H9 (cell line): ENCODE data around the gene SLC48A1. TPM values are rescaled to one million over a fixed set of nuclear protein-coding genes. Genes with fewer than 3 reads are reported as not detected.

ENCODE experiments used
- DNase-seq: peaks from one replicate; pipeline ENCODE4 v3.0.0-alpha.2; 2017
- H2AFZ ChIP-seq: one replicate; pipeline ENCODE4 v1.6.1; 2013; ENCODE audit warnings: mild to moderate bottlenecking, low read length, control low read depth, moderate library complexity
- H2AK5ac ChIP-seq: 2 replicates; pipeline ENCODE4 v1.6.1; 2013; ENCODE audit warnings: low read length, control low read depth, mixed read lengths; ENCODE audit not compliant: insufficient read length
- H2BK120ac ChIP-seq: one replicate; pipeline ENCODE4 v1.6.1; 2013; ENCODE audit warnings: low read depth, mild to moderate bottlenecking, low read length, control low read depth, inconsistent platforms; ENCODE audit not compliant: poor library complexity, severe bottlenecking
- H2BK12ac ChIP-seq: 2 replicates; pipeline ENCODE4 v1.6.1; 2013; ENCODE audit warnings: low read length, control low read depth, mixed read lengths, low read depth; ENCODE audit not compliant: insufficient read length
- H2BK15ac ChIP-seq: 2 replicates; pipeline ENCODE4 v1.6.1; 2013; ENCODE audit warnings: low read depth, low read length, control low read depth
- H2BK20ac ChIP-seq: one replicate; pipeline ENCODE4 v1.6.1; 2013; ENCODE audit warnings: low read depth, mild to moderate bottlenecking, low read length, control low read depth, inconsistent platforms; ENCODE audit not compliant: poor library complexity, severe bottlenecking
- H2BK5ac ChIP-seq: 2 replicates; pipeline ENCODE4 v1.6.1; 2013; ENCODE audit warnings: low read length, control low read depth, mixed read lengths; ENCODE audit not compliant: insufficient read length
- H3K14ac ChIP-seq: 2 replicates; pipeline ENCODE4 v1.6.1; 2013; ENCODE audit warnings: low read length, control low read depth; ENCODE audit not compliant: insufficient read depth
- H3K18ac ChIP-seq: 2 replicates; pipeline ENCODE4 v1.6.1; 2013; ENCODE audit warnings: low read depth, mild to moderate bottlenecking, mixed read lengths, low read length, control low read depth; ENCODE audit not compliant: insufficient read length
- H3K23ac ChIP-seq: 2 replicates; pipeline ENCODE4 v1.6.1; 2013; ENCODE audit warnings: low read length, control low read depth, mixed read lengths, low read depth; ENCODE audit not compliant: insufficient read length
- H3K23me2 ChIP-seq: 2 replicates; pipeline ENCODE4 v1.6.1; 2013; ENCODE audit warnings: low read depth, mild to moderate bottlenecking, mixed read lengths, low read length, control low read depth; ENCODE audit not compliant: insufficient read length, poor library complexity, severe bottlenecking
- H3K27ac ChIP-seq: 2 replicates; pipeline ENCODE4 v1.5.1; 2013; ENCODE audit warnings: low read length, control low read depth, mixed read lengths, low read depth; ENCODE audit not compliant: insufficient read length
- H3K27me3 ChIP-seq: 2 replicates; pipeline ENCODE4 v1.6.1; 2013; ENCODE audit warnings: low read length, control low read depth, inconsistent platforms; ENCODE audit not compliant: insufficient read depth
- H3K4ac ChIP-seq: 2 replicates; pipeline ENCODE4 v1.6.1; 2013; ENCODE audit warnings: low read depth, mild to moderate bottlenecking, control low read depth, inconsistent platforms, low read length, moderate library complexity
- H3K4me1 ChIP-seq: 2 replicates; pipeline ENCODE4 v1.6.1; 2013; ENCODE audit warnings: low read length, control low read depth, inconsistent platforms; ENCODE audit not compliant: insufficient read depth
- H3K4me2 ChIP-seq: 2 replicates; pipeline ENCODE4 v1.6.1; 2013; ENCODE audit warnings: low read length, control low read depth, mixed read lengths; ENCODE audit not compliant: insufficient read length, insufficient read depth
- H3K56ac ChIP-seq: 2 replicates; pipeline ENCODE4 v1.6.1; 2013; ENCODE audit warnings: low read depth, mild to moderate bottlenecking, mixed read lengths, low read length, control low read depth; ENCODE audit not compliant: insufficient read length
- H3K79me1 ChIP-seq: 2 replicates; pipeline ENCODE4 v1.6.1; 2013; ENCODE audit warnings: low read depth, mild to moderate bottlenecking, moderate library complexity, low read length, control low read depth, inconsistent platforms; ENCODE audit not compliant: insufficient read depth, poor library complexity, severe bottlenecking
- H3K79me2 ChIP-seq: 2 replicates; pipeline ENCODE4 v1.6.1; 2013; ENCODE audit warnings: low read length, control low read depth, inconsistent platforms; ENCODE audit not compliant: insufficient read depth
- H3K9ac ChIP-seq: 2 replicates; pipeline ENCODE4 v1.6.1; 2013; ENCODE audit warnings: low read length, control low read depth, mixed read lengths; ENCODE audit not compliant: insufficient read length; ENCODE audit errors: extremely low read depth
- H3K9me3 ChIP-seq: one replicate; pipeline ENCODE4 v1.6.1; 2013; ENCODE audit warnings: low read depth, low read length, inconsistent platforms; ENCODE audit not compliant: control insufficient read depth
- H3T11ph ChIP-seq: one replicate; pipeline ENCODE4 v1.6.1; 2013; ENCODE audit warnings: mild to moderate bottlenecking, low read length, control low read depth, inconsistent platforms
- H4K20me1 ChIP-seq: one replicate; pipeline ENCODE4 v1.6.1; 2013; ENCODE audit not compliant: control insufficient read depth, insufficient read length, insufficient read depth
- H4K5ac ChIP-seq: 2 replicates; pipeline ENCODE4 v1.6.1; 2013; ENCODE audit warnings: low read depth, mild to moderate bottlenecking, mixed read lengths, low read length, control low read depth; ENCODE audit not compliant: insufficient read length
- H4K8ac ChIP-seq: replicated peaks from 2 replicates; pipeline ENCODE4 v1.6.1; 2013; ENCODE audit warnings: low read length, control low read depth, mixed read lengths, low read depth; ENCODE audit not compliant: insufficient read length
- H4K91ac ChIP-seq: 2 replicates; pipeline ENCODE4 v1.6.1; 2013; ENCODE audit warnings: low read depth, mild to moderate bottlenecking, moderate library complexity, mixed read lengths, low read length, control low read depth; ENCODE audit not compliant: insufficient read length
- H3K27ac Mint-ChIP-seq, 3 experiments: 2 replicates in 2 of 3; 3 replicates in 1 of 3; pipeline ENCODE4 v1.8.0; 2020 to 2021; ENCODE audit warnings: mixed read lengths in 3 of 3, mild to moderate bottlenecking in 1 of 3, moderate library complexity in 1 of 3
- H3K27me3 Mint-ChIP-seq: 2 replicates; pipeline ENCODE4 v1.8.0; 2021; ENCODE audit warnings: low read depth, mild to moderate bottlenecking, moderate library complexity, mixed read lengths
- H3K36me3 Mint-ChIP-seq, 3 experiments: 2 replicates in 2 of 3; 3 replicates in 1 of 3; pipeline ENCODE4 v1.8.0; 2020 to 2021; ENCODE audit warnings: low read depth in 3 of 3, mixed read lengths in 3 of 3; ENCODE audit not compliant: insufficient read depth in 1 of 3
- H3K4me1 Mint-ChIP-seq, 2 experiments: 2 replicates each; pipeline ENCODE4 v1.8.0; 2020; ENCODE audit warnings: mixed read lengths in 2 of 2
- H3K4me3 Mint-ChIP-seq, 2 experiments: 2 replicates in 1 of 2; 3 replicates in 1 of 2; pipeline ENCODE4 v1.8.0; 2020 to 2021; ENCODE audit warnings: mild to moderate bottlenecking in 2 of 2, mixed read lengths in 2 of 2, moderate library complexity in 1 of 2
- H3K9me3 Mint-ChIP-seq, 2 experiments: 2 replicates in 1 of 2; 3 replicates in 1 of 2; pipeline ENCODE4 v1.8.0; 2020; ENCODE audit warnings: mild to moderate bottlenecking in 2 of 2, mixed read lengths in 2 of 2, moderate library complexity in 1 of 2
- CTCF ChIP-seq: fragments of 200-600 bp; sonication (generic); conservative IDR thresholded peaks from 3 replicates; pipeline ENCODE4 v1.8.0; 2021; ENCODE audit warnings: antibody characterized with exemption, mild to moderate bottlenecking
- WGBS: extraction: QIAGEN DNeasy Blood & Tissue Kit; methylation state at CpG from one replicate; pipeline ENCODE4 v1.1.7; 2013; ENCODE audit warnings: missing lambda C conversion rate, low lambda C conversion rate, mixed read lengths; ENCODE audit not compliant: insufficient read length; ENCODE audit errors: extremely low coverage; 5-methylcytosine and 5-hydroxymethylcytosine counted together
- total RNA-seq: library from RNA; stranded (reverse); gene quantifications from 2 replicates; pipeline ENCODE4 v1.2.1, GENCODE V29; 2021

SLC48A1 gene
- total RNA-seq, 1 experiment from 2014 or later = 10.6 TPM

- H4K20me1 ChIP-seq = no peaks in the 10 kb centered on the region
- no peak overlapping the region for H3K18ac ChIP-seq
- no peak overlapping the region for H3T11ph ChIP-seq
- H3K36me3 Mint-ChIP-seq = no peaks in the 10 kb centered on the region
- no peak for DNase-seq
- H2AK5ac ChIP-seq = no peak overlapping the region
- no peaks in the 10 kb centered on the region for H3K9me3 ChIP-seq
- no peak overlapping the region for H3K56ac ChIP-seq
- H3K27ac ChIP-seq = no peak overlapping the region
- no peak overlapping the region for H2BK5ac ChIP-seq
- peaks cover 6% of the 10 kb centered on the region for H3K27me3 Mint-ChIP-seq
- H3K23ac ChIP-seq = no peak overlapping the region
- no peak for TF ChIP-seq CTCF
- H3K9ac ChIP-seq = no peak overlapping the region
- H2AFZ ChIP-seq = no peak overlapping the region
- no peaks in the 10 kb centered on the region for H3K9me3 Mint-ChIP-seq
- H3K14ac ChIP-seq = peak overlapping the region; percentile 67; the same call in 1 of the 2 replicates
- no peak overlapping the region for H4K8ac ChIP-seq
- WGBS = no CpG with 5 or more reads among the region's 11 CpGs
- peaks cover 3% of the 10 kb centered on the region; the same call in 1 of the 2 replicates for H3K4me1 ChIP-seq
- H3K4ac ChIP-seq = no peak overlapping the region
- no peak overlapping the region for H3K4me3 Mint-ChIP-seq
- no peak overlapping the region for H2BK120ac ChIP-seq
- H3K79me1 ChIP-seq = no peaks in the 10 kb centered on the region
- H2BK15ac ChIP-seq = no peak overlapping the region
- H3K27ac Mint-ChIP-seq = no peak overlapping the region; a peak in 1 of 7 replicates
- H3K4me1 Mint-ChIP-seq = peaks cover 18 to 31% of the 10 kb centered on the region in 2 experiments
- H4K91ac ChIP-seq = no peak overlapping the region
- H3K79me2 ChIP-seq = no peaks in the 10 kb centered on the region
- no peaks in the 10 kb centered on the region for H3K27me3 ChIP-seq
- no peak overlapping the region for H2BK20ac ChIP-seq
- no peak overlapping the region for H4K5ac ChIP-seq
- no peaks in the 10 kb centered on the region for H3K23me2 ChIP-seq
- no peak overlapping the region for H2BK12ac ChIP-seq
- H3K4me2 ChIP-seq = no peak overlapping the region
These were observed 37.4 kb upstream of the SLC48A1 start for GRCh38 chr12:47735649-47736048.
